Duodenal mucosa (tissue), 2 donors: ENCODE measurements around the gene PRKCA.
"Not testable (repeated sequence)": the region's sequence is repeated elsewhere in the genome, so short reads cannot be mapped to it uniquely, and the experiment has no call there.

Source experiments
- H3K27ac ChIP-seq: one replicate; pipeline ENCODE4 v1.7.0; 2013; ENCODE audit warnings: low read depth, low read length
- H3K27me3 ChIP-seq, 2 donors: one replicate each; pipeline ENCODE4 v1.7.0; 2013; ENCODE audit warnings: low read length in 2 of 2, control low read depth in 1 of 2; ENCODE audit not compliant: insufficient read depth in 2 of 2, control insufficient read depth in 1 of 2
- H3K36me3 ChIP-seq, 2 donors: one replicate each; pipeline ENCODE4 v1.7.0; 2013; ENCODE audit warnings: low read length in 2 of 2, control low read depth in 1 of 2; ENCODE audit not compliant: insufficient read depth in 2 of 2, control insufficient read depth in 1 of 2
- H3K4me1 ChIP-seq, 2 donors: one replicate each; pipeline ENCODE4 v1.7.0; 2013; ENCODE audit warnings: low read length in 2 of 2, control low read depth in 1 of 2; ENCODE audit not compliant: insufficient read depth in 2 of 2, control insufficient read depth in 1 of 2
- H3K4me3 ChIP-seq, 2 donors: one replicate each; pipeline ENCODE4 v1.7.0; 2013; ENCODE audit warnings: low read length in 2 of 2, low read depth in 1 of 2
- H3K9ac ChIP-seq, 2 donors: one replicate each; pipeline ENCODE4 v1.7.0; 2013; ENCODE audit warnings: low read length in 2 of 2, low read depth in 1 of 2
- H3K9me3 ChIP-seq, 2 donors: one replicate each; pipeline ENCODE4 v1.7.0; 2013; ENCODE audit warnings: low read length in 2 of 2, control low read depth in 1 of 2; ENCODE audit not compliant: control insufficient read depth in 1 of 2

PRKCA gene

GRCh38 chr17:66339561-66339960 lies 37.1 kb downstream of the PRKCA start:
- no peaks in the 10 kb centered on the region for H3K27me3 ChIP-seq
- H3K27ac ChIP-seq, result no peak overlapping the region
- H3K9me3 ChIP-seq, result no peaks in the 10 kb centered on the region
- H3K9ac ChIP-seq, result peak overlapping the region in 1 of 2 donors; percentile 4
- H3K4me1 ChIP-seq, result peaks cover 24 to 44% of the 10 kb centered on the region in 2 donors
- peak overlapping the region; percentile 12 to 42 for H3K4me3 ChIP-seq
- H3K36me3 ChIP-seq, result no peaks in the 10 kb centered on the region

DNA sequence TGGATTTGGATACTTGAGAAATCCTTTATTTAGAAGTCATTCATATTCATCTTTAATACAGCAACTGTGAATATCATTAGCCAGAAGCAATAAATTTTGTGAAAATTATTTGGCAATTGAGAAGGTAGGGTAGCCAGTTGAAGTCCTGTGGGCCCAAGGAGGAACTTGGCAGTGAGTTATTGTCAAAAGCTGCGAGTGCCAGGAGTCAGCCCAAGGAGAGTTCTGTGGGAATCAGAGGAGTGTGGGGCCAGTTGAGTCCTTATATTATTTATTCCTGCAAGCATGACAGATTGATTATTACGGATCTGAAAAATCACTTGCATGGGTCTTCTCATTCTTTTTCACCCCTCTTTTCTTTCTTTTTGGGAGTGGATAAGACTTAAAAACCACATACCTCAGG lies 38.3 kb downstream of the PRKCA start:
- no peak overlapping the region for H3K9ac ChIP-seq
- H3K27me3 ChIP-seq, result no peaks in the 10 kb centered on the region
- no peaks in the 10 kb centered on the region for H3K9me3 ChIP-seq
- H3K4me1 ChIP-seq, result peaks cover 27 to 54% of the 10 kb centered on the region in 2 donors
- peak overlapping the region in 1 of 2 donors; percentile 35 for H3K4me3 ChIP-seq
- H3K36me3 ChIP-seq, result no peaks in the 10 kb centered on the region
- no peak overlapping the region for H3K27ac ChIP-seq

- Histone ChIP-seq H3K27ac (no peak overlapping the region), H3K4me1 (peaks cover 27 to 56% of the 10 kb centered on the region in 2 donors), H3K36me3 (no peaks in the 10 kb centered on the region), H3K9ac (no peak overlapping the region), H3K4me3 (peak overlapping the region; percentile 18 to 35), H3K9me3 (no peaks in the 10 kb centered on the region), H3K27me3 (no peaks in the 10 kb centered on the region)
These were observed 39.0 kb downstream of the PRKCA start for GRCh38 chr17:66341462-66341861.

GRCh38 chr17:66342263-66342662 lies 39.9 kb downstream of the PRKCA start:
- H3K9me3 ChIP-seq, H3K27me3 ChIP-seq, H3K4me3 ChIP-seq, H3K36me3 ChIP-seq, H3K27ac ChIP-seq, H3K9ac ChIP-seq: not testable (repeated sequence)
- peaks cover 27 to 59% of the 10 kb centered on the region in 2 donors for H3K4me1 ChIP-seq

GRCh38 chr17:66343531-66344078 lies 41.2 kb downstream of the PRKCA start:
- Histone ChIP-seq H3K36me3 (no peaks in the 10 kb centered on the region), H3K9ac (no peak overlapping the region), H3K9me3 (no peaks in the 10 kb centered on the region), H3K27me3 (no peaks in the 10 kb centered on the region), H3K4me1 (peaks cover 34 to 67% of the 10 kb centered on the region in 2 donors), H3K27ac (no peak overlapping the region), H3K4me3 (no peak overlapping the region)

GRCh38 chr17:66344473-66344872 lies 42.1 kb downstream of the PRKCA start:
- peaks cover 37 to 67% of the 10 kb centered on the region in 2 donors for H3K4me1 ChIP-seq
- H3K9ac ChIP-seq, result no peak overlapping the region
- H3K4me3 ChIP-seq, result no peak overlapping the region
- no peak overlapping the region for H3K27ac ChIP-seq
- H3K9me3 ChIP-seq, result no peaks in the 10 kb centered on the region
- no peaks in the 10 kb centered on the region for H3K36me3 ChIP-seq
- H3K27me3 ChIP-seq, result no peaks in the 10 kb centered on the region

GRCh38 chr17:66345264-66345663 lies 42.9 kb downstream of the PRKCA start:
- Histone ChIP-seq H3K4me1 (peaks cover 44 to 67% of the 10 kb centered on the region in 2 donors), H3K27me3 (no peaks in the 10 kb centered on the region), H3K9me3 (no peaks in the 10 kb centered on the region), H3K4me3 (no peak overlapping the region), H3K36me3 (no peaks in the 10 kb centered on the region), H3K27ac (no peak overlapping the region), H3K9ac (no peak overlapping the region)

GRCh38 chr17:66345949-66346638 lies 43.7 kb downstream of the PRKCA start:
- H3K4me1 ChIP-seq, result peaks cover 44 to 67% of the 10 kb centered on the region in 2 donors
- H3K27ac ChIP-seq, H3K9me3 ChIP-seq, H3K27me3 ChIP-seq, H3K4me3 ChIP-seq, H3K9ac ChIP-seq, H3K36me3 ChIP-seq: not testable (repeated sequence)

DNA sequence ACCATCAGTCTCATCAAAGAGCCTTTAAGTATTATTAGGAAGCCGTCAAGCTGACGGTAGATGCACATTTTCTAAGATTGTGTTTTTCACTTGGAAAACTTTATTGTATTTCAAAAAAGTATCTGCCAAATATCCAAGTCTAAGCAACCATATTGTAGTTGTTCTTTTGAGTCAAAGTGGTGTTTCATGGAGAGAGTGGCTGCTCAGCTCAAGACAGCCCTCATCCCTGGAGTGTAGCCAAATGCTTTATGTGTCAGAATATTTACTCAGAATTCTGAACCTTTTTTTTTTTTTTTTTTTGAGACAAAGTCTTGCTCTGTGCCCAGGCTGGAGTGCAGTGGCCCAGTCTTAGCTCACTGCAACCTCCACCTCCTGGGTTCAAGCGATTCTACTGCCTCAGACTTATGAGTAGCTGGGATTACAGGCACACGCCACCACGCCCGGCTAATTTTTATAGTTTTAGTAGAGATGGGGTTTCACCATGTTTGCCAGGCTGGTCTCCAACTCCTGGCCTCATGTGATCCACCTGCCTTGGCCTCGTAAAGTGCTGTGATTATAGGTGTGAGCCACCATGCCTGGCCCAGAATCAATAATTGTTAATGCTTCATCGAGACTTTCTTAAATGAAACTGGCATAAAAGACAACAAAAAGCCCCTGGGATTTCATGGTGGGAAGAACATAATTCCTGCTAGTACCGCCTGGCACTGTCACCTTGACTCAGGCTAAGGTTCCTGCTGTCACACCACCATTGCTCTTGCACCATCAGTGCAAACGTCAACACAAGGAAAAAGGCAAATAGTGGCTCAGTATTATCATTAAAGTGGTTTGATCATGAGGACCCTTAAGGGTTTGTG lies 45.5 kb downstream of the PRKCA start:
- Histone ChIP-seq H3K36me3 (no peaks in the 10 kb centered on the region), H3K27me3 (no peaks in the 10 kb centered on the region), H3K9ac (no peak overlapping the region), H3K27ac (no peak overlapping the region), H3K4me1 (peaks cover 42 to 72% of the 10 kb centered on the region in 2 donors), H3K4me3 (peak overlapping the region in 1 of 2 donors; percentile 20), H3K9me3 (no peaks in the 10 kb centered on the region)

GRCh38 chr17:66348584-66349165 lies 46.3 kb downstream of the PRKCA start:
- H3K9ac ChIP-seq, result no peak overlapping the region
- no peaks in the 10 kb centered on the region for H3K36me3 ChIP-seq
- peak overlapping the region in 1 of 2 donors; percentile 20 for H3K4me3 ChIP-seq
- peaks cover 41 to 73% of the 10 kb centered on the region in 2 donors for H3K4me1 ChIP-seq
- H3K9me3 ChIP-seq, result no peaks in the 10 kb centered on the region
- H3K27me3 ChIP-seq, result no peaks in the 10 kb centered on the region
- peak overlapping the region; percentile 17 for H3K27ac ChIP-seq
